Activated T-cell treated with anti-CD3 and anti-CD28 coated beads for 24 hours (primary cell): Measurements from ENCODE around the gene MRPL39.
"Not testable (repeated sequence)": the region's sequence is repeated elsewhere in the genome, so short reads cannot be mapped to it uniquely, and the experiment has no call there.

Experiments
- DNase-seq: peaks from one replicate; pipeline ENCODE4 v3.0.0-alpha.2; 2020; ENCODE audit warnings: low read depth

Gene MRPL39

DNA sequence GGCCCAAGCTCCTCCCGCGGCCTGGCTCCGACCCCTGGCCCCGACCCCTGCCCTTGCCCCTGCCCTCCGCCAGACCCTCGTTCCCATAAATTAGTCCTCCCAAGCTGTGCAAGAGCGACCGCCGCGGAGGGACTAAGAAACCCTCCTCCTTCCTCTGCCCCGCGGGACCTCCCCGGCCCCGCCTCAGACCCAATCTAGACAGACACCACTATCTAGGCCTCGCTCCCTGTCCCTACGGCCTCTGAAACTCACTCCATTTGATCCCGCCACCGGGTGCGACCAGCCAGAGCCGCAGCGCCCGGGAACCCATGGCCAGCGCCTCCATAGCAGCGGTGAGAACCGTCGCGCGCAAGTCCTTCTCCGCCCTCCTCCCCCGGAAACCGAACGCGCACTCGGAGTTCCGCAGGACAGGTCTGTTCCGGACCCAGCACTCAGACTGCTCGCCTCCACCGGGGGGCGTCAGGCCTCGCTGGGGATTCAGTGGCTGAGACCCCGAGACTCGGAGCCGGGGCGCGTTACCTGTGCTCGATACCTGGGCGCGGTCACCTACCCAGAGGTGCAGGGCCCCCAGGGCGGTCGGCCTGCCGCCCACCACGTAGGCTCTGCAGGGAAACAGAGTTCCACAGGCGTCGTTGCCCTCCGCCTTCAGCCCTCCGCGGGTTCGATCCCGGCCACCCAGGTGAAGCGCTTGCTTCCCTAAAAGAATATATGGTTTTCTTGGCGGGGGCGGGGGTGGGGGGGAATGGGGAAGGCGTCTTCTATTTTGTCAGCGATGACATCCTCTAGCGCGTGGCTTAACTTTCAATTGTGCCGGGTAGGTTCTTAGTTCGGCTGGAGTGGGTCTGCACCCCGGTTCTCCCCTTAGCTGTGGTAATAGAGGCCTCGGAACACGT is at the start of gene MRPL39:
Gene MRPL39, minus strand, starts transcription at position 331 of the 893 bp plus-strand sequence. Its CDS starts 6 bp downstream, at position 325.
- DNase-seq = peak; percentile 81

DNA sequence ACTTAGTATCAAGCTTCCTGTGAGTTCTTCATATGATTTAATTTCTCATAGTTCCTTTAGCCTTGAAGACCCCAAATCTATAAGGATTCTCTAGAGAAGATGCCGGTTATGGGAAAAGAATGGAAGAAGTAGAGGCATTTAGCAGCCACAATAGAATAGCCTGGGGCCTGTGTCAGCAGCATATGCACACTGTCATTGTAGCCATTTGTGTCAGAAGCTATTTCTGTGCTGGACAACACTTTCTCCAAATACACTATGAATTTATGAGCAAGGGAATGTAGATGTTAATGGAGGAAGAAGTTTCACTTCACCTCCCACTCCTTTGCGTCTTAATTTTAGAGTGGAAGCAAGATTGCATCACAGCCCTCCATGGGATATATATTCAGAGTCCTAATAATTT is 49.1 kb upstream of the MRPL39 start:
- DNase-seq = no peak

DNA sequence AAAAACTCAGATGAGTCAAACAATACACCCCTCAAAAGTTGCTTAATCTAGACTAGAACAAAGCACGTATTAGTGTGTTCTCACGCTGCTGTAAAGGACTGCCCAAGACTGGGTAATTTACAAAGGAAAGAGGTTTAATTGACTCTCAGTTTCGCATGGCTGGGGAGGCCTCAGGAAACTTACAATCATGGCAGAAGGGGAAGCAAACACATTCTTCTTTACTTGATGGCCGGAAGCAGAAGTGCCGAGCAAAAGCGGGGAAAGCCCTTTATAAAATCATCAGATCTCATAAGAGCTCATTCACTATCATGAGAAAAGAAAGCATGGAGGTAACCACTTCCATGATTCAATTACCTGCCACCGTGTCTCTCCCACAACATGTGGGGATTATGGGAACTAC is 41.9 kb upstream of the MRPL39 start:
- DNase-seq = no peak

- no peak for DNase-seq
Observed at GRCh38 chr21:25647647-25648046, 40.4 kb upstream of the MRPL39 start.

DNA sequence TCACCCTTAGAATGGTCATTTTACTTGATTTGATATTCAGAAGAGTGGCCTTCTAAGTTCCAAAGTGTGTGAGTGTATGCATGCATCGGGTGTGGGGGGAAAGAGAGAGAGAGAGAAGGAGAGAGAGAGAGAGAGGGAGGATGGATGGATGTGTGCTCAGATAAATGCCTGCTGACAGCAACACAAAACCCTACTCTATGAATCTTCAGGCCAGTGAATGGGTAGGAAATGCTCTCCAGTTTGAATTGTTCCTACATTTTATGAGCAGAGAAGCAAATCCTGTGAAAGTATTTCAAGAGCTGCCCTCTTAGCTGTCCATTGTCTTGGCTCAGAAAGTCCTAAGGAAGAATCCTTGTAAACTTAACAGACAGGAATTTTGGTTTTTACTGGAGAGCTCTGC is 39.2 kb upstream of the MRPL39 start:
- DNase-seq = no peak

GRCh38 chr21:25643486-25643885 is 36.2 kb upstream of the MRPL39 start:
- DNase-seq = no peak

- no peak for DNase-seq
Observed at GRCh38 chr21:25640943-25641292, 33.6 kb upstream of the MRPL39 start.

GRCh38 chr21:25640202-25640942 is 33.1 kb upstream of the MRPL39 start:
- no peak for DNase-seq

- no peak for DNase-seq
Observed at GRCh38 chr21:25639551-25640201, 32.4 kb upstream of the MRPL39 start.

DNA sequence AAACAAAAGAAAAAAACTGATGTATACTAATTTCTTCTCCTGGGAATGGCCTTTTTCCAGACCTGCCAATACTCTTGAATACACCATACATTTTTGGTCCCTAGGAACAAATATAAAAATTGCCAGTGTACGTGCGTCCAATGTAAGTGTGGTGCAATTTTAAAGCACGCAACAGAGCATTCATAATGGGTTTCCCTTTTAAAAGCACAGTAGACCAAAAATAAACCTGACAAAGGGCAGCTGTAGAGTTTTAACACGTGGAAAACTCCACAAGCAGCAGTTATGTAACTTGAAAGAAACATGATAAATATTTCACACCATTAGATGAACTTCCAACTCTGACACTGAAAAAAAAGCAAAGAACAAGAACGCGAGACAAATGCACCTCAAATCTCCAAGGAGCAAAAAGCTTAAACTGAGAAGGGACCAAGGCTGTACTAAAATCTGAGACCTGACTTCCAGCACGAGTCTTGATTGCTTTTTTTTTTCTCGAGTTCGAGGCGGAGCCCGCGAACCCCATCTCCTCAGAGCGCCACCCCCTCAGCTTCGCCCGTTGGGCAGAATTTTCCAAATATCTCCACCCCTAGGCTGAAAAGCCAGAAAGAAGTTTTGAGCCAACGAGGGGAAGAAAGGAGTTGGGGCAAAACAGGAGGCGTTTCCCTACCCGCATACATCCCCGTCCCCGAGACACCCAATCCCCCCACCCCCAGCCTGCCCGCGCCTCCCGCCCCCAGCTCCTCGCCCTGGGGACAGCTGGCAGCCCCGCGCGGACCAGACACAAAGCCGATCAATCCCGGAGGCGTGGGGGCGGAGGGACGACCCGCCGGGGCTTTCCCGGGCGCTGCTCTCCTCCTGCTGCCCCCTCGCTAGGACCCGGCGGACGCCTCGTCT is 31.6 kb upstream of the MRPL39 start, which contains the start of gene JAM2:
Gene JAM2, plus strand, starts transcription at position 599 of the 891 bp plus-strand sequence. CDS start 564 bp downstream, outside the sequence.
- no peak for DNase-seq

- no peak for DNase-seq
Observed at GRCh38 chr21:25637851-25638659, 30.8 kb upstream of the MRPL39 start.

DNA sequence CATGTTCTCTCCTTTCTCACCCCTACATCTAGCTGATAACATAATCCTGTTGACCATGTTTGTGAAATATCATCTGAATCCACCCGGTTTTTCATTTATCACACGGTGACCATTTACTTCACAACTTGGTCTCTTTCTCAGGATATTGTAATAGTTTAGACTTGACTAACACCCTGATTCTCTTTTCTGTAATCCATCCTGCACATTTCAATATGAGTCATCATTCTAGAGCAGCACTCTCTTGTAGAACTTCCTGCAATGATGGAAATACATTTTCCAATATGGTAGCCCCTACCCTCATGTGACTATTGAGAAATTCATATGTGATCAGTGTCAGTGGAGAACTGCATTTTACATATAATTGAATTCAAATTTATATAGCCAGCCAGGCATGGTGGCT is 29.4 kb upstream of the MRPL39 start:
- DNase-seq = no peak

- no peak for DNase-seq
Observed at GRCh38 chr21:25635310-25635709, 28.0 kb upstream of the MRPL39 start.

DNA sequence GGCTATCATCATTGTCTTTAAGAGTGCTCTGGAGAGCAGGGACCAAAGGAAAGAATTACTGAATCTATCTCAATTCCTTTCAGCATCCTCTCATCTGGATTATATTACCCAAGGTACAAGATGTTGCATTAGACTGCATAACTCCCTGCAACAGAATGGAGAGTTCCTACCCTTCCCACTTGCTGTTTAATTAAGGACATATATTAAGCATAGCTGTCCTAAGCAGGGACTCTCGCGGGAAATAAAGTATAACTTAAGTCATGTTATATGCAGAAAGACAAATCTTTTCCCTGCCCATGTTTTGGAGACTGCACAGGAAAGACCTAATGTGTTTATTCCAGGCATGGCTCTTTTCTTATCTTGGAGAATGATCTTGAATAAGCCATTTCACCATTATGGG is 25.0 kb upstream of the MRPL39 start:
- no peak for DNase-seq

- DNase-seq = no peak
Observed at GRCh38 chr21:25626757-25627156, 19.5 kb upstream of the MRPL39 start.

- DNase-seq = not testable (repeated sequence)
Observed at GRCh38 chr21:25625776-25626555, 18.7 kb upstream of the MRPL39 start.

GRCh38 chr21:25625036-25625435 is 17.8 kb upstream of the MRPL39 start:
- DNase-seq = no peak

GRCh38 chr21:25624511-25624910 is 17.2 kb upstream of the MRPL39 start:
- no peak for DNase-seq

DNA sequence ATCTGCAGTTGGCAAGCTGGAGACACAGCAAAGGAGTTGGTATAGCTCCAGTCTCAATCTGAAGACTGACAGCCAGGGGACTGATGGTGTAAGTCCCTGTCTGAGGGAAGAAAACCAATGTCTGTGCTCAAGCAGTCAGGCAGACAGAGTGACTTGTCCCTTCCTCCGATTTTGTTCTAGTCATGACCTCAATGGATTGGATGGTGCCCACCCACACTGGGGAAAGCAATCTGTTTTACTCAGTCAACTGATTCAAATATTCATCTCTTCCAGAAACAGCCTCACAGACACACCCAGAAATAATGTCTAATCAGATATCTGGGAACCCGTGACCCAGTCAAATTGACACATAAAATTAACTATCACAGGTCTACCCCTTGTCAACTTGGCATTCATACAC is 11.9 kb upstream of the MRPL39 start:
- no peak for DNase-seq

- no peak for DNase-seq
Observed at GRCh38 chr21:25615880-25616279, 8.6 kb upstream of the MRPL39 start.
